GM21423 (cell line): Measurements from ENCODE around the gene PEX7.
"Not testable (repeated sequence)": the region's sequence is repeated elsewhere in the genome, so short reads cannot be mapped to it uniquely, and the experiment has no call there.

Experiments
- ATAC-seq: cut with Tn5 transposase; IDR thresholded peaks from one replicate; pipeline ENCODE4 v1.9.1; 2021; ENCODE audit warnings: mild to moderate bottlenecking, moderate library complexity; ENCODE audit not compliant: unreplicated experiment

PEX7 gene

DNA sequence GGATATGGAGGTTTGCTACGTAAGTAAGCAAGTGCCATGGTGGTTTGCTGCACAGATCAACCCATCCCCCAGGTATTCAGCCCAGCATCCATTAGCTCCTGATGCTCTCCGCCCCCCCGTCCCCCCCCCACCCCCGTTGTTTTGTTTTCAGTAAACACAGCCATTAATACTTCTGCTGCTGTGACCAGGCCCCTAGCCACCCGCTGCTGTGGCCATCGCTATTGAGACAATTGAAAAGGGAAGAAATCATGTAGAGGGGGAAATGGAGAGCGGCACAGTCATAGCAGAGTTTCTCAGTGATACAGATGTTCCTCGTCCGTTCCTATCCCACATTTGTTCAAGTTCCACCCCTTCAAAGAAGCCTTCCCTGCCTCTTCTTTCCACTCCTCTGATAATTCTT lies 124.6 kb downstream of the PEX7 start:
- ATAC-seq, result no peak

DNA sequence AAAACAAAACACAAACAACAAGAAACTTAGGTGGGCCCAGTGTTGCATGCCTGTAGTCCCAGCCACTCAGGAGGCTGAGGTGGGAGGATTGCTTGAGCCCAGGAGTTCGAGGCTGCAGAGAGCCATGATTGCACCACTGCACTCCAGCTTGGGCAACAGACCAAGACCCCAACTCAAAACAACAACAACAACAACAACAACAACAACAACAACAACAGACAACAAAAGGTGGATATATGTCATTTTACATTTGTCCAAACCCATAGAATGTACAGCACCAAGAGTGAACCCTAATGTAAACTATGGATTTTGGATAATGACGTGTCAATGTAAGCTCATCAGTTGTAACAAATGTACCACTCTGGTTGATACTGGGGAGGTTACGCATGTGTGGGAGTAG lies 127.6 kb downstream of the PEX7 start:
- ATAC-seq, result not testable (repeated sequence)

DNA sequence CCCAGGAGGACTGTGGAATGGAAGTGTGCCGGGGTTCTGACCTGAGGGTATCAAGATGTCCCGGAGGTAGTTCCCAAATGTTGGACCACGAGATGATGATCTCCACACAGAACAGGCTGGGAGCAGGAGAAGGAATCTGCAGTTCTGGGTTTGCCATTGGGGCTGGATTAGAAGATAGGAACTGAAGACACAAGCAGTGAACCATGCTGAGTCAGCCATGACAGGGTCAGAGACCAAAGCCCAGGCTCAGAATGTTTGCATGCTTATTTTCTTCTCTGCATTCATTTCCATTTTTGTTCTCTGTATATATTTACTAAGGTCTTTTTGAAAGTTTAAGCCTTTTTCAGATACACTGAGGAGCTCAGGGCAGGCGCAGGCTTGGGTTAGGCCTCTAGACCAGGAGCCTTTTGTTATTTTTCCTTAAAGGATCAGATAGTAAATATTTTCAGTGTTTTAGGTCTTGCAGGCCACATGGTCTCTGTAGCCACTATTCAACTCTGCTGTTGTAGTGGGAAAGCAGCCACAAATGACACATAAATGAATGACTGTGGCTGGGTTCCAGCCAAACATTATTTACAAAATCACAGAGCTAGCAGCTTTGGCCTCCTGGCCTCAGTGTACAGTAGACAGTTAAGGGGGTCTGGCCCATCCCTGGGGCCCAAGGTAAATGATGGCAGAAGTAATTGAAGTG lies 128.2 kb downstream of the PEX7 start:
- ATAC-seq, result no peak

DNA sequence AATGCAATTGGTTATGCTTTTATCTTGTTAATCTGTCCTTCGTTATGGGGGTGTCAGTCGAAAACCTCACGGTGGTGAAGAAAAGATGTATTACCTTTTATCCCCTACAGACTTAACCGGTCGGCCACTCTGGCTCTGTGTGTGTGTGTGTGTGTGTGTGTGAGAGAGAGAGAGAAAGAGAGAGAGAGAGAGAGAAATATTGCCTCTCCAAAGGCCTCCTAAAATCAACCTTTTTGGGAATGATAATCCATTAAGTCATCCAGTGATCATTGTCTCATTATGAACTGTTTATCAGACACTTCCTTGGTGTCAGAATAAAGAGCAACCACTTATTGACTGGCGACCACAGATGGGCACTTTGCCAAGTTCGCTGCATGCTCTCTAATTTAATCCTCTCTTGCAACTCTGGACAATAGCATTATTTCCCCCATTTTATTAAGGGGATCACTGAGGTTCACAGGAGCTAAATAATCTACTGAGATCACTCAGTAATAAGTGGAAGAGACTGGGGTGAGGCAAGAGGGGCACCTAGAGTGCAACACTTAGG lies 130.4 kb downstream of the PEX7 start:
- ATAC-seq, result no peak

DNA sequence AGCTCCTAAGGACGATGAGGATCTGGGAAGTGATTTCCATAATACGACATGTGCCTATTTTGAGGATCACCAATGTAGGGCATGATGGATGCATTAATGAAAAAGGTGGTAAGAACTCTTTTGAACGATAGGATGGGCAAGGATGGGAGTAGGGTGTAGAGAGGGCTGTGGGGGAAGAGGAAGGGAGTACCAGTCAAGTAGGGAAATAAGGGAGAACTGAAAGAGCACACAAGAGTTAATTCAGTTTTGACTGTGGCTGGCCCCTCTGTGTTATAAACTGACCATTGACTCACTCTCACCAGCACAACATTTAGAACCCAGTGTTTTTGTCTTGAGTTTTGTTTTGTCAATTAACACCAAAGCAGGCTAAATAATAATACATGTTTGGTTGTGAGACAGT lies 132.7 kb downstream of the PEX7 start:
- no peak for ATAC-seq

DNA sequence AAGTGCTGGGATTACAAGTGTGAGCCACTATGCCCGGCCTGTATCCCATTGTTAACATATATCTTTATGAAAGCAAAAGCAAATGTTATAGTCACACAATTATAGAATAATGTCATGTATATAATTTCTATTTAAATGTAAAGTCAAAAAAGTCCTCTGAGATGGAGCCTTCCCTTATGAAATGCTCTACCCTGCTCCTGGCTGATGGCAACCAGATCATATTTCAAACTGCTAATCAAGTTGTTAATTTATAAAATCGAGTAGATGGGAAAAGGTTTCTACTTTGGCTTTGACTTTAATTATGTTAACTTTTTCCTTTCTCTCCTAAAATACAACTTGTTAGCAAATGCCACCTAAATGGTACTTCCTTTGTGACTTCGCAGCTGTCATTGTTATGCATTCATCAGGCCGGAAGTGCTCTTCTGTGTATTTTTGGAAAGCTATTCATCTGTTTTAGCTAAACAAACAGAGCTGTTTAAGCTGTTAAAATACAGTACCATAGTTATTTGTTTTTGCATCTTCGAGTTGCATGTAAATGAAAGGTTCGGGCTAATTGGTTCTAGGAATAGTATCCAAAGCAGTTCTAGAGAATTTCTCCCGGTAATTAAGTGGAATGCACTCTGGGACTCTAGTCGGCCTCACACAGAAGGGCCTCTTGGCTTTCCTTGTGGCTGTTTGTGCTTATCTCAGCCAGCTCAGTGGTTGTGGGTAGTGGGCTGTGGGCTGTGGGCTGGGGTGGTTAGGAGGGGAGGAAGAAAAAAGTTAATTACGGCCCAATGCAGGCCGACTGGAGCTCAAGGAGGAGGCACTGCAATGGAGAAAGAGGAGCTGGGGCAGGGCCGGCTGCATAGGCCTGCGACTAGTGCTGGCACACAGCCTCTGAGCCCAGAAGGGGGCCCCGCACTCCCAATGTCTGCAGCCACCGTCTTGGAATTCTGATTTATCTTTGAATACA lies 134.5 kb downstream of the PEX7 start:
- ATAC-seq, result no peak

DNA sequence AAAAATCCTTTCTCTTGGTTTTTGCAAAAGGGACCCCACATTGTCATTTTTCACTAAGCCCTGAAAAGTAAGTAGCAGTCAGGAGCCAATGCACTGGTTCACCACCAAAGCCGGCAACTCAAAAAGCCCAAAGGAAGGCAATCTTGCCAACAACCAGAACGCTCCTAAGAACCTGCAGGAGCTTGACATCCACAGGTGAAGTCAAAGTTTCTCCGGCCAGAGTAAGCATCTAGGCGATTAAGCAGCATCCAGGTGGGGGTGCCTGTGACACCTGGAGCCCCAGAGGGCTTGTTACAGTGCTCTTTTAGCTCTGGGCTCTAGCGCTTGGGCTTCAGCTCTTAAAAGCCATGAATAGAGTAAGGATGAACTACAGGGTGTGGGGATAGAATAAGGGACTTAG lies 135.8 kb downstream of the PEX7 start:
- no peak for ATAC-seq

DNA sequence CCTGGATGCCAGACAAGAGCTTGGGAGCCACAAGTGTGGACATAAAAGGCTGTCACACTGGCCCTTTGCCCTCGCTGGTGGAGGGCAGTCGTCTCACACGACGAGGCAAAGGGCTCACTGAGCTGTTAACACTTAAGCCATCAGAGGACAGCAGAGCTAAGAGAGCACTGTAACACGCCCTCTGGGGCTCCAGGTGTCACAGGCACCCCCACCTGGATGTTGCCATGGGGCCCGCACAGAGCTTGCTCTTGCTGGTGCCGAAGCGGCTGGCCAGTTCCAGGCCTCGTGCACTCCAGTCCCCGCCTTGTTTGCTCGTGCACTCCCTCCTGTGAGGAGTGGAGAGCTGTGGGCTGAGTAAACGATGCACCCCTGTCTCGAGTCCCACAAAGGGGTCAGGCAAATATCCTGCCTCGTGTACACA lies 137.1 kb downstream of the PEX7 start:
- no peak for ATAC-seq

DNA sequence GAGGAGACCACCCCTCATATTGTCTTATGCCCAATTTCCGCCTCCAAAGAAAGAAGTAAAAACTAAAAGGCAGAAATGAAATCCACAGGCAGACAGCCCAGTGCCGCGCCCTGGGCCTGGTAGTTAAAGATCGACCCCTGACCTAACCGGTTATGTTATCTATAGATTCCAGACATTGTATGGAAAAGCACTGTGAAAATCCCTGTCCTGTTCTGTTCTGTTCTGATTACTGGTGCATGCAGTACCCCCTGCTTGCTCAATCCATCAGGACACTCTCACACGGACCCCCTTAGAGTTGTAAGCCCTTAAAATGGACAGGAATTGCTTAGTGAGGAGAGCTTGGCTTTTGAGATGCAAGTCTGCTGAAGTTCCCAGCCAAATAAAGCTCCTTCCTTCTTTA lies 137.5 kb downstream of the PEX7 start:
- ATAC-seq, result not testable (repeated sequence)

DNA sequence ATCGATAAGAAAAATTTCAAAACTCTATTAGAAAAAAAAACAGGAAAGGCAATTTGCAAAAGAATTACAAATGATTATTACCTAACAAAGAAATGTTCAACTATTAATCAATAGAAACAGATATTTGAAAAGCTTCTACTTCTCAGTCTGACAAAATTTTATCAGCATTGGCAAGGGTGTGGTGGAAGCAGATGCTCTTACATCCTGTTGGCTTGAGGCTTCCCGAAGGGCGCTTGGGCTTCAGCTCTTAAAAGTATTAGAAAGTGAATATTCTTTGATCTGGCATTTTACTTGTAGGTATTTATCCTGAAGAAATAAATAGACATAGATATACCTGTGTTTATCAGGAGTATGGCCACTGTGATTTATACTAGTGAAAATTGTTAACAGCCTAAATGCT lies 138.4 kb downstream of the PEX7 start:
- no peak for ATAC-seq

DNA sequence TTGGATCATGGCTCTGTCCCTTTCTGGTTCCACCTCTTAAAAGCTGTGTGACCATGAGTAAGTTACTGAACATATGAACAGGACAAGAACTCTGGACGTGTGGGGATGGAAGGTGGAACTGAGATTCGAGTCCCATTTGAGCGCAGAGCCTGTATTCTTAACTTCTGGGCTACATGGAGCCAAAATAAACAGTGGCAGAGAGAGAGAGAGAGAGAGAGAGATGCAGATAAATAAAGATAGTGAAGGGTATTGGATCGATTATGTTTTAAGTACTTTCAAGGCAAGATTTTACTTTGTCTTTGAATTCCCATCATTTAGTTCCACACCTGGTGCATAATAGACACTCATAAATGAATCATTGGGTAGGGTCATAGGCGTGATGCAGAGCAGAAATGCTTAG lies 139.5 kb downstream of the PEX7 start:
- ATAC-seq, result no peak

DNA sequence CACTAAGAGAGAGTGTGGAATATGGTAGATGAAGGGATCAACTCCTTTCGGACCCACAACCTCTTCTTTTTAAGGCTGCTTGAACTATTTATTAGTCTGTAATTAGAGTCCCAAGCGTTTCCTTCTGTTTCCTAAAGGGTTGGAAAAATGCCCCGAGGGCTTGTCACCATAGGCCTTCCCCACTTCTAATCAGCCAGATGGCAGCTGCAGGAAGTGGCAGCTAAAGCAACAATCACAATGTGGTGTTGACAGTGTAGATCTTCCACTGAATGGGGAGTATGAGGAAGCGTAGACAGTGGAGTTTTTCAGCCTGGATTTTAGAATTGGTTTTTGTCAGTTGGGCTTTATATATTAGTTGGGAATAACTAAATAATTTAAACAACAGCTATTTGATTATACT lies 140.3 kb downstream of the PEX7 start:
- no peak for ATAC-seq

DNA sequence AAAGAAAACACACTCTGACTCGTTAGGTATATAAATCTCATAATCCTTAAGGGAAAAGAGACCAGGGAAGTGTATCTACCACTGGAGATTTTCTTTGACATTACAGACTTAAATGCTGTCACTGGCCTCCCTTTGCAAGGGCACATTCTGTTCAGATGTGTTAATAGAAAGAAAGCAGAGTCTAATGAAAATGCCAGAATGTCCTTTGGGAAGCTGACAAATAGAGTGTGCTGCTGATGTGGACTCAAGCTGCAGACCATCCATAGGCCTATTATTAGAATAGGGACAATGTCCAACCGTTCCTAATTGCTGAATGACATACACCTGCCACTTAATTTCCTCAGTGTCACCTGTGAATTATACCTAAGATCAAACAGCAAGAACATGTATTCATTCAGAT lies 140.9 kb downstream of the PEX7 start:
- no peak for ATAC-seq
